ENCODE results near the gene SLC6A13.

DNA sequence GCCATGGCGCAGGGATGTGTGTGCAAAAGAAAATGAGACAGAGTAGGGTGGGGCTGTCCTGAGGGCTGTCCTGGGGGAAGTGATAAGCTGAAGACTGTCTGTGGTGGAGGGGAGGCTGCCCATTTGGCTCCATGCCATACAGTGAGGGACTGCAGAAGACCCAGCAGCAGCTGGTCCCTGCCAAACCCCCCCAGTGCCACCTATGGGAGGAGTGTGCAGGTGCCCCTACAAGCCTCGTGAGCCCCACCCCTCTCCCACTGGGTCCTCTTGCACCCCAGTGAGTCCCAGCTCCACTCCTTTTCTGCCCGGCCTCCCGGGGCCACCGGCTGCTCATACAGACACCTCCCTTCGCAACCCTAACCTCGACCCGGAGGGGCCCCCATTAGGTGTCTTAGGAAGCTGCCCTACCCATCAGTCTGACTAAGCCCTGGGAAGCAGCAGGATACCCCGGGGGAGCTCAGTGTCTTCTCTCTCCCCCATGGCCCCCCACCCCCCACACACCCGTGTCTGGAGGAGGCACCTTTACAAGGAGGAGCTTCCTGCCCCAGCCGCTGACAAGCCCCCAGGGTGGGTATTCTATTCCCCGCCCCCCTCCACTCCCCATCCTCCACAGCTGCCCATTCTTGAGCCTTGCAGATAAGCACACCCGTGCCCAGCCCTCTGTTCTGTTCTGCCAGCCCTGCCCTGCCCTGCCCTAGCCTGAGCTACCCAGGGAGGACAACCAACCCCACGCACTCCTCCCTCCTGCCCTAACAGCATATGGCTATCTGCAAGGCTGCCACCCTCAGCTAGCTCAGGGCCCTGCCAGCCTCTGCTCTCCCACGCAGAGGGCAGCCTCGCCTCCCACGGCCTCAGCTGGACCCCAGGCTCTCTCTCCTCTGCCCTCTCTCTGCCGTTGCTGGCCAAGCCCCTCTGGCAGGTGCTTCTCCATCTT is 90.6 kb downstream of the SLC6A13 start:
- TF ChIP-seq CTCF (IDR thresholded peaks at IDR 0.05), result no peak
- TF ChIP-seq POLR2A (IDR thresholded peaks at IDR 0.05), result no peak
